MM.1S (cell line): ENCODE results near the gene SS18.

Source experiments
- DNase-seq: peaks from one replicate; pipeline ENCODE4 v3.0.0-alpha.2; 2015
- H2AFZ ChIP-seq: fragments of 300-600 bp; sonication (generic); 2 replicates; pipeline ENCODE4 v1.6.0; 2016; ENCODE audit warnings: antibody characterized with exemption, low read length
- H3F3A ChIP-seq: fragments of 300-600 bp; sonication (generic); 2 replicates; pipeline ENCODE4 v1.6.1; 2016; ENCODE audit warnings: mild to moderate bottlenecking, antibody characterized with exemption, low read length, moderate library complexity, mixed read lengths; ENCODE audit not compliant: insufficient read depth
- H3K27ac ChIP-seq: fragments of 300-600 bp; sonication (generic); 2 replicates; pipeline ENCODE4 v1.5.1; 2016; ENCODE audit warnings: mild to moderate bottlenecking, low read length
- H3K27me3 ChIP-seq: fragments of 300-600 bp; sonication (generic); replicated peaks from 2 replicates; pipeline ENCODE4 v1.6.0; 2016; ENCODE audit warnings: low read length; ENCODE audit not compliant: insufficient read depth
- H3K36me3 ChIP-seq: fragments of 300-600 bp; sonication (generic); replicated peaks from 2 replicates; pipeline ENCODE4 v1.6.1; 2016; ENCODE audit warnings: mild to moderate bottlenecking, low read length, mixed read lengths; ENCODE audit not compliant: insufficient read depth
- H3K4me1 ChIP-seq: fragments of 300-600 bp; sonication (generic); 2 replicates; pipeline ENCODE4 v1.6.1; 2016; ENCODE audit warnings: low read length, mixed read lengths
- H3K4me2 ChIP-seq: fragments of 300-600 bp; sonication (generic); 2 replicates; pipeline ENCODE4 v1.6.0; 2016; ENCODE audit warnings: low read depth, low read length
- H3K4me3 ChIP-seq: fragments of 300-600 bp; sonication (generic); 2 replicates; pipeline ENCODE4 v1.5.1; 2016; ENCODE audit warnings: low read length, mixed read lengths
- H3K79me2 ChIP-seq: fragments of 300-600 bp; sonication (generic); 2 replicates; pipeline ENCODE4 v1.6.1; 2016; ENCODE audit warnings: mixed run types, low read length, mixed read lengths
- H3K9ac ChIP-seq: fragments of 300-600 bp; sonication (generic); 2 replicates; pipeline ENCODE4 v1.6.1; 2016; ENCODE audit warnings: low read length, mixed read lengths
- H3K9me2 ChIP-seq: fragments of 300-600 bp; sonication (generic); replicated peaks from 2 replicates; pipeline ENCODE4 v1.6.1; 2016; ENCODE audit warnings: mild to moderate bottlenecking, low read length, mixed read lengths; ENCODE audit not compliant: insufficient read depth
- H3K9me3 ChIP-seq: fragments of 300-600 bp; sonication (generic); replicated peaks from 2 replicates; pipeline ENCODE4 v1.6.1; 2016; ENCODE audit warnings: mild to moderate bottlenecking, low read length, mixed read lengths; ENCODE audit not compliant: insufficient read depth
- H4K20me1 ChIP-seq: fragments of 300-600 bp; sonication (generic); 2 replicates; pipeline ENCODE4 v1.6.1; 2016; ENCODE audit warnings: mild to moderate bottlenecking, low read length, moderate library complexity, mixed read lengths; ENCODE audit not compliant: insufficient read depth
- CTCF ChIP-seq: fragments of 300-600 bp; sonication (generic); IDR thresholded peaks from 2 replicates; pipeline ENCODE4 v1.5.1; 2016; ENCODE audit warnings: antibody characterized with exemption, low read length, mixed read lengths
- EZH2 ChIP-seq: fragments of 300-600 bp; sonication (generic); optimal IDR thresholded peaks from 2 replicates; pipeline ENCODE3; 2017; ENCODE audit warnings: low read depth, mild to moderate bottlenecking, antibody characterized with exemption, low read length, mixed read lengths
- EZH2phosphoT487 ChIP-seq: fragments of 300-600 bp; sonication (generic); IDR thresholded peaks from 2 replicates; pipeline ENCODE4 v1.6.1; 2018; ENCODE audit warnings: antibody characterized with exemption, low read length

The SS18 gene

DNA sequence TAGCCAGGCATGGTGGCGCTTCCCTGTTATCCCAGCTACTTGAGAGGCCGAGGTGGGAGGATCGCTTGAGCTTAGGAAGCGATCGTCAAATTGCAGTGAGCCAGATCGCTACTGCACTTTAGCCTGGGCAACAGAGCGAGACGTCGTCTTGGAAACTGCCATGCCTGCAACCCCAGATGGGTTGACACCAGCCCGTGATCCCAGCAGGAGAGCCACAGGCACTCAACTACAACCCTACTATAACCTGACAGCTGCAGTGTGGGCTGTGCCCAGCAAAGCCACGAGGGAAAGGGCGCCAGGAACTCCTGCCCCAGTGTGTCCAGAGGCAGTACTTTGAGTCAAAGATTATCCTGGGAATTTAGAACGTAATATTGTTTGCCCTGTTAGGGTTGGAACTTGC is 85.6 kb downstream of the SS18 start:
- H3K79me2 ChIP-seq: no peaks in the 10 kb centered on the region
- TF ChIP-seq CTCF (no peak), EZH2phosphoT487 (no peak), EZH2 (no peak)
- H2AFZ ChIP-seq: no peak overlapping the region
- H3K4me3 ChIP-seq: no peak overlapping the region
- peaks cover 3% of the 10 kb centered on the region; the same call in 1 of the 2 replicates for H3F3A ChIP-seq
- H3K9ac ChIP-seq: no peak overlapping the region
- H3K27me3 ChIP-seq: no peaks in the 10 kb centered on the region
- no peak overlapping the region for H3K27ac ChIP-seq
- no peak for DNase-seq
- no peaks in the 10 kb centered on the region for H3K36me3 ChIP-seq
- no peaks in the 10 kb centered on the region for H3K9me2 ChIP-seq
- H4K20me1 ChIP-seq: no peaks in the 10 kb centered on the region
- H3K4me1 ChIP-seq: peaks cover 5% of the 10 kb centered on the region; the same call in 1 of the 2 replicates
- no peak overlapping the region for H3K4me2 ChIP-seq
- no peaks in the 10 kb centered on the region for H3K9me3 ChIP-seq

DNA sequence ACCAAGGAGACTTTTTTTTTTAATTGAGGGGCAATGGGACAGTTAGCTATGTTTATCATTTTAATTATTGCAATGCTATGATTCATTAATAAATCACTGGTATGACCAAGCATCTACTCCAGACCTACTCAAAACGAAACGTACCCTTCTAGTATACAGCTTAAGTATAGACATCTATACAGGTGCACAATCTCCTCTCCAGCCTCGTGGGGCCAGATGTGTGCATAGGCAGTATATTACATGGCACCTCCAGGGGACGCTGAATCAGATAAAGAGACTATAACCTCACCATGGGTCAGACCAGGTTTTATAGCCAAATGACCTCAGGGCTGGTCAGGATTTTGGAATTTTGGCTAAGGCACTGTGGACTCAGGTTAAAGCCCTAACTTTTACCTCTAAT is 86.6 kb downstream of the SS18 start:
- Histone ChIP-seq H4K20me1 (no peaks in the 10 kb centered on the region), H3K27ac (no peak overlapping the region), H3K4me3 (no peak overlapping the region), H3F3A (peaks cover 3% of the 10 kb centered on the region; the same call in 1 of the 2 replicates), H2AFZ (no peak overlapping the region), H3K4me1 (peaks cover 5% of the 10 kb centered on the region; the same call in 1 of the 2 replicates), H3K27me3 (no peaks in the 10 kb centered on the region), H3K9me3 (no peaks in the 10 kb centered on the region), H3K9me2 (no peaks in the 10 kb centered on the region), H3K4me2 (no peak overlapping the region), H3K36me3 (no peaks in the 10 kb centered on the region), H3K79me2 (no peaks in the 10 kb centered on the region), H3K9ac (no peak overlapping the region)
- DNase-seq: no peak
- TF ChIP-seq EZH2phosphoT487 (no peak), EZH2 (no peak), CTCF (no peak)

GRCh38 chr18:26003356-26003755 is 87.1 kb downstream of the SS18 start:
- TF ChIP-seq CTCF: no peak
- no peak for TF ChIP-seq EZH2
- TF ChIP-seq EZH2phosphoT487: no peak
- H3K79me2 ChIP-seq: no peaks in the 10 kb centered on the region
- DNase-seq: no peak

More at GRCh38 chr18:26003356-26003755, 87.1 kb downstream of the SS18 start:
- no peak overlapping the region for H2AFZ ChIP-seq
- no peaks in the 10 kb centered on the region for H3K36me3 ChIP-seq
- no peak overlapping the region for H3K27ac ChIP-seq
- peaks cover 3% of the 10 kb centered on the region; the same call in 1 of the 2 replicates for H3F3A ChIP-seq
- H3K4me3 ChIP-seq: no peak overlapping the region
- H3K27me3 ChIP-seq: no peaks in the 10 kb centered on the region
- no peaks in the 10 kb centered on the region for H3K9me2 ChIP-seq
- no peak overlapping the region for H3K9ac ChIP-seq
- no peaks in the 10 kb centered on the region for H3K9me3 ChIP-seq
- no peaks in the 10 kb centered on the region for H4K20me1 ChIP-seq
- no peak overlapping the region for H3K4me2 ChIP-seq
- peaks cover 5% of the 10 kb centered on the region; the same call in 1 of the 2 replicates for H3K4me1 ChIP-seq
